Lower leg skin (tissue), 3 donors: ENCODE results near the gene PPP1R12C.

Experiments
- POLR2A ChIP-seq, 2 donors: fragments of 450-650 bp; IDR thresholded peaks; one replicate each; pipeline ENCODE4 v1.6.1; 2016 to 2017; ENCODE audit warnings: antibody characterized with exemption in 2 of 2, mild to moderate bottlenecking in 1 of 2, moderate library complexity in 1 of 2
- TF ChIP-seq, protein P1 (sequence below), 3 donors: fragments of 450-650 bp; IDR thresholded peaks; one replicate each; pipeline ENCODE4 v1.5.1; 2016; ENCODE audit warnings: antibody characterized with exemption in 3 of 3, mild to moderate bottlenecking in 3 of 3, moderate library complexity in 2 of 3

- TF ChIP-seq, protein P1, sequence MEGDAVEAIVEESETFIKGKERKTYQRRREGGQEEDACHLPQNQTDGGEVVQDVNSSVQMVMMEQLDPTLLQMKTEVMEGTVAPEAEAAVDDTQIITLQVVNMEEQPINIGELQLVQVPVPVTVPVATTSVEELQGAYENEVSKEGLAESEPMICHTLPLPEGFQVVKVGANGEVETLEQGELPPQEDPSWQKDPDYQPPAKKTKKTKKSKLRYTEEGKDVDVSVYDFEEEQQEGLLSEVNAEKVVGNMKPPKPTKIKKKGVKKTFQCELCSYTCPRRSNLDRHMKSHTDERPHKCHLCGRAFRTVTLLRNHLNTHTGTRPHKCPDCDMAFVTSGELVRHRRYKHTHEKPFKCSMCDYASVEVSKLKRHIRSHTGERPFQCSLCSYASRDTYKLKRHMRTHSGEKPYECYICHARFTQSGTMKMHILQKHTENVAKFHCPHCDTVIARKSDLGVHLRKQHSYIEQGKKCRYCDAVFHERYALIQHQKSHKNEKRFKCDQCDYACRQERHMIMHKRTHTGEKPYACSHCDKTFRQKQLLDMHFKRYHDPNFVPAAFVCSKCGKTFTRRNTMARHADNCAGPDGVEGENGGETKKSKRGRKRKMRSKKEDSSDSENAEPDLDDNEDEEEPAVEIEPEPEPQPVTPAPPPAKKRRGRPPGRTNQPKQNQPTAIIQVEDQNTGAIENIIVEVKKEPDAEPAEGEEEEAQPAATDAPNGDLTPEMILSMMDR (IDR thresholded peaks at IDR 0.05), result no peak
- TF ChIP-seq POLR2A (IDR thresholded peaks at IDR 0.05), result no peak
These were observed 54.5 kb downstream of the PPP1R12C start, which contains the start of gene RDH13 for GRCh38 chr19:55062735-55063491.
